Stimulated activated naive CD8-positive, alpha-beta T cell treated with anti-CD3 and anti-CD28 coated beads, Interleukin-15, Interleukin-2, amounts not matched to agents 100 ng/mL and 50 ng/mL, for 24 hours (primary cell): ENCODE measurements around the gene SMAD3.
A peak's percentile ranks its signal among the peaks of the same experiment; 100 is the strongest.
"Not testable (repeated sequence)": the region's sequence is repeated elsewhere in the genome, so short reads cannot be mapped to it uniquely, and the experiment has no call there.

Source experiments
- H3K27ac Mint-ChIP-seq: one replicate; pipeline ENCODE4 v1.8.0; 2021; ENCODE audit warnings: mild to moderate bottlenecking, mixed read lengths
- H3K27me3 Mint-ChIP-seq: one replicate; pipeline ENCODE4 v1.8.0; 2021; ENCODE audit warnings: mixed read lengths
- H3K36me3 Mint-ChIP-seq: one replicate; pipeline ENCODE4 v1.8.0; 2021; ENCODE audit warnings: low read depth, mixed read lengths
- H3K4me1 Mint-ChIP-seq: one replicate; pipeline ENCODE4 v1.8.0; 2021; ENCODE audit warnings: low read depth, mixed read lengths
- H3K4me3 Mint-ChIP-seq: one replicate; pipeline ENCODE4 v1.8.0; 2021; ENCODE audit warnings: mild to moderate bottlenecking, mixed read lengths
- H3K9me3 Mint-ChIP-seq: one replicate; pipeline ENCODE4 v1.8.0; 2021; ENCODE audit warnings: mixed read lengths

The SMAD3 gene

GRCh38 chr15:67028440-67028839 is 37.0 kb upstream of the SMAD3 start:
- H3K36me3 Mint-ChIP-seq, H3K4me3 Mint-ChIP-seq, H3K27ac Mint-ChIP-seq, H3K9me3 Mint-ChIP-seq, H3K27me3 Mint-ChIP-seq: not testable (repeated sequence)
- H3K4me1 Mint-ChIP-seq, result peaks cover 42% of the 10 kb centered on the region

DNA sequence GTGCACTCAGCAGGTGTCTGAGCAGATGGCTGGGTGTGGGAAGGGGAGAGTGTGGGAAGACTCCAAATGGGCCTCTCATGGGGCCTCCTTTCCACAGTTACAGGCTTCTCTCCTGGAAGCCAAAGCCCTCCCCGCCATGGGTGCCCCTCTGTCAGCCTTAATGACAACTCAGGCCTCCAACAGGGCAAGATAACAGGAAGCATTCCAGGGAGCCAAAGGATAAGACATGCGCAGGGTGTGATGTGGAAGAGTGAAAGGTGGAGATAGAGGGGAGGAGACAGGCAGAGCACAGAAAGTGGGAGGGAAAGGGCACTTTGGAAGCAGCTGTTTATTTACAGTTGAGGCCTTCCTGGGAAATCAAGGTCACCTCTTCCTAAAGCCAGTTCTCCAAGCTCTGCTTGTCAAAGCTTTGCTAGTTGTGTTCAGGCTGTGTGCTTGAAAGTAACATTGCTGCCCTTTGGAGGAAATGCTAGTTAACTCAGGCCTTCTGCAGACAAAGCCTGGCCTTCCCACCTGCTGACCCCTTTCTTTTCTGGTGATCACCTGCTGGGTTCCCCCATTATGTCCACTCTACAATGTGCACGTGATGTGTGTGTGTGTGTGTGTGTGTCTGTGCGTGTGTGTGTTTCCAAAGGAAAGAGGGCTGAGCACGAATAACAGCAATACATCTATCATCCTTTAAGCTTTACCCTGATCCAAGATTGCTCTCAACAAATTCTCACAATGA is 35.2 kb upstream of the SMAD3 start:
- Mint-ChIP-seq H3K27me3 (no peaks in the 10 kb centered on the region), H3K36me3 (no peaks in the 10 kb centered on the region), H3K27ac (no peak overlapping the region), H3K9me3 (no peaks in the 10 kb centered on the region), H3K4me3 (no peak overlapping the region), H3K4me1 (peaks cover 31% of the 10 kb centered on the region)

- H3K9me3 Mint-ChIP-seq, result no peaks in the 10 kb centered on the region
- H3K4me3 Mint-ChIP-seq, result no peak overlapping the region
- no peak overlapping the region for H3K27ac Mint-ChIP-seq
- H3K36me3 Mint-ChIP-seq, result no peaks in the 10 kb centered on the region
- H3K27me3 Mint-ChIP-seq, result no peaks in the 10 kb centered on the region
- peaks cover 25% of the 10 kb centered on the region for H3K4me1 Mint-ChIP-seq
Observed at GRCh38 chr15:67031331-67031730, 34.1 kb upstream of the SMAD3 start.

DNA sequence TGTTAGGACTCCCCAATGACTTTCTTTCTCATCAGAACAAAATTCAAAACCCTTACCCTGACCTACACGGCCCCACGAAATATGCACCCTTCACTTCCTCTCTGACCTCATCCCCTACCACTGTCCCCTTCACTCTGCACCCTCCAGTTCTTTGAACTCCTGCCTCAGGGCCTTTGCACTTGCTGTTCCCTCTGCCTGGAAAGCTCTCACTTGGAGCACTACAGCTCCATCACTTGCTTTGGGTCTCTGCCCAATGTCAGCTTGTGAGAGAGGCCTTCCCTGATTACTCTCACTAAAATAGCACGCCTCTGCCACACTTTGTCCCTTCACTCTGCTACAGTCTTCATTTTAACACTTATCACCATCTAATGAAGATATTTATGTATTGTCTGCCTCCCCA is 32.8 kb upstream of the SMAD3 start:
- Mint-ChIP-seq H3K27me3 (no peaks in the 10 kb centered on the region), H3K4me3 (no peak overlapping the region), H3K4me1 (peaks cover 19% of the 10 kb centered on the region), H3K9me3 (no peaks in the 10 kb centered on the region), H3K27ac (no peak overlapping the region), H3K36me3 (no peaks in the 10 kb centered on the region)

- Mint-ChIP-seq H3K4me3 (peak overlapping the region; percentile 68), H3K27ac (no peak overlapping the region), H3K27me3 (no peaks in the 10 kb centered on the region), H3K36me3 (no peaks in the 10 kb centered on the region), H3K9me3 (no peaks in the 10 kb centered on the region), H3K4me1 (peaks cover 15% of the 10 kb centered on the region)
Observed at GRCh38 chr15:67033012-67033411, 32.4 kb upstream of the SMAD3 start.

- H3K36me3 Mint-ChIP-seq, result no peaks in the 10 kb centered on the region
- H3K4me1 Mint-ChIP-seq, result peaks cover 9% of the 10 kb centered on the region
- H3K4me3 Mint-ChIP-seq, result peak overlapping the region; percentile 68
- no peak overlapping the region for H3K27ac Mint-ChIP-seq
- H3K27me3 Mint-ChIP-seq, result no peaks in the 10 kb centered on the region
- H3K9me3 Mint-ChIP-seq, result no peaks in the 10 kb centered on the region
Observed at GRCh38 chr15:67033571-67034044, 31.8 kb upstream of the SMAD3 start.

GRCh38 chr15:67035886-67036285 is 29.5 kb upstream of the SMAD3 start:
- Mint-ChIP-seq H3K4me3 (no peak overlapping the region), H3K4me1 (peaks cover 9% of the 10 kb centered on the region), H3K36me3 (no peaks in the 10 kb centered on the region), H3K9me3 (no peaks in the 10 kb centered on the region), H3K27ac (no peak overlapping the region), H3K27me3 (no peaks in the 10 kb centered on the region)

GRCh38 chr15:67036775-67037555 is 28.4 kb upstream of the SMAD3 start:
- no peak overlapping the region for H3K27ac Mint-ChIP-seq
- H3K27me3 Mint-ChIP-seq, result no peaks in the 10 kb centered on the region
- H3K4me3 Mint-ChIP-seq, result no peak overlapping the region
- no peaks in the 10 kb centered on the region for H3K9me3 Mint-ChIP-seq
- no peaks in the 10 kb centered on the region for H3K36me3 Mint-ChIP-seq
- peaks cover 16% of the 10 kb centered on the region for H3K4me1 Mint-ChIP-seq

GRCh38 chr15:67037694-67038093 is 27.7 kb upstream of the SMAD3 start:
- H3K4me3 Mint-ChIP-seq, result no peak overlapping the region
- no peak overlapping the region for H3K27ac Mint-ChIP-seq
- no peaks in the 10 kb centered on the region for H3K9me3 Mint-ChIP-seq
- no peaks in the 10 kb centered on the region for H3K27me3 Mint-ChIP-seq
- H3K4me1 Mint-ChIP-seq, result peaks cover 23% of the 10 kb centered on the region
- no peaks in the 10 kb centered on the region for H3K36me3 Mint-ChIP-seq

- H3K9me3 Mint-ChIP-seq, result no peaks in the 10 kb centered on the region
- H3K27me3 Mint-ChIP-seq, result no peaks in the 10 kb centered on the region
- no peaks in the 10 kb centered on the region for H3K36me3 Mint-ChIP-seq
- H3K27ac Mint-ChIP-seq, result no peak overlapping the region
- peaks cover 30% of the 10 kb centered on the region for H3K4me1 Mint-ChIP-seq
- H3K4me3 Mint-ChIP-seq, result peak overlapping the region; percentile 36
Observed at GRCh38 chr15:67038736-67039135, 26.7 kb upstream of the SMAD3 start.

DNA sequence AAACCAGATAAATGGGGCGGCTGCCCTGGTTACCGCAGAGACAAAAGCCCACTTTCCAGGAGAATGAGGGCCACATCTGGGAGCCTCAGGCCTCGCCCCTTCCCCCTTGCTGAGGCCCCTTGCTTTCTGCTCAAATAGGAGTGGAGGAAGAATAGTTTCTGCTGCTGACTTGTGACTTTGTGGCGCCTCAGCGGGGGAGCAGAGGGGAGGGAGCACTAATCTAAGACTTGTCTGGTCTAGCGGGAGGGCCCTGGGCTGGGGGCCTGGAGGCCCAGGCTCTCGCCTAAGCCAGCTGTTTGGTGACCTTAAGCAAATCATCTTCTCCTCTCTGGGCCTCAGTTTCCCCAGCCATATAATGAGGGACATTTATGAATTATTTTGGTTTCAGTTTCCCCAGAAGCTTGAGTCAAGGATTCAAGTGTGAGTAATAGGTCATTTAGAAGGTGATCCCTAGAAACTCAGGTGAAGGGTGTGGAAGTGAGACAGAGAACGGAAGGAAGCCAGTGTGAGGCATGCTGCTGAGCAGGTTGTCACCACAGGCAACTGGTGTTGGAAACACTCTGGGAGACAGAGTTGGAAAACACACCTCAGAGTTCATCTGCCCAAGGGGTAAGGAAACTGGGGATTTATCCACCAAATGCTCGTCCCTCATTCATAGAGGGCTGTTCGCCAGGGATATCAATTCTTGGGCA is 25.9 kb upstream of the SMAD3 start:
- H3K27me3 Mint-ChIP-seq, result no peaks in the 10 kb centered on the region
- no peaks in the 10 kb centered on the region for H3K36me3 Mint-ChIP-seq
- H3K4me1 Mint-ChIP-seq, result peaks cover 30% of the 10 kb centered on the region
- peak overlapping the region; percentile 9 for H3K27ac Mint-ChIP-seq
- H3K9me3 Mint-ChIP-seq, result no peaks in the 10 kb centered on the region
- H3K4me3 Mint-ChIP-seq, result peak overlapping the region; percentile 36

DNA sequence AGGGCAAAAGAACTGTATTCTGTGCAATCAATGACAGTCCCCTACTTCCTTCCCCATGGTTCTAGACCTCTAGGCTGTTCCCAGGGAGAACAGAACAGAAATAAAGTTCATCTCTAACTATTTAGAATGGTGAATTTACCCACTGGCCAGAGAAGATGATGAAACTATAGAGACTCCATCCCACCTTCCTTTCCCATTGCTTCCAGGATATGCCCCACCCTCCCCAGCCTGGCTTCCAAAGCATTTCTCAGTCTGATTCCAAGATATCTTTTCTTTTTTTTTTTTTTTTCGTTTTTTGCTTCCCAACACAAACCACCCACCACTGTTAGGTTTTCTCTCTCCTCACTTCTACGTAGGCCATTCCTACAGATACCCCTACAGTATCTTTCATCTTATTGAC is 25.1 kb upstream of the SMAD3 start:
- Mint-ChIP-seq H3K9me3 (no peaks in the 10 kb centered on the region), H3K4me1 (peaks cover 24% of the 10 kb centered on the region), H3K36me3 (no peaks in the 10 kb centered on the region), H3K27me3 (no peaks in the 10 kb centered on the region), H3K27ac (peak overlapping the region; percentile 9), H3K4me3 (no peak overlapping the region)

DNA sequence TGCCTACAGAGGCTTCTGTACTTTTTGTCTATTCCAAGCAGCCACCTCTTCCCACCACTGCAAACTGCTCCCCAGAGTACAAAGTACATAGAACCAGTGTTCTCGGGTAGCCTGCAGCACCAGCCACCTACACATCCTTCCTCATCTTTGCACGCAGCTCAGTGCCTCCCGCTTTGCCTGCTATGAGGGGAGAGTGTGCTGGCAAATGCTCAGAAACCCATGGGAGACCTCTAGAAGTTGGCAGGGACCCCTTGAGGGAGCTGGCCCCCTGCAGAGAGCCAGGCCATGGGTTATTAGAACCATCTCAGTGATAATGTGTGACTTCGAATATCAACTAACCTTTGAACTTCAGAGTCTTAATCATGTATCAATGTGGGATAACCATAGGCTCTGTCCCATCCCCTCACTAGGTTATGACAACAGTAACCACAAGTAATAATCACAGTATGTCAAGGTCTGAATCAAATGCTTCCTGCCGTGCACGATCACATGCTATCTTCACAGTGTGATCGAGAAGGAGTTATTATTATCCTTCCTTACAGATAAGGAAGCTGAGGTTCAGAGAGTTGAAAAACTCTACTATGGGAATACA is 22.8 kb upstream of the SMAD3 start:
- Mint-ChIP-seq H3K27me3 (no peaks in the 10 kb centered on the region), H3K4me3 (no peak overlapping the region), H3K4me1 (peaks cover 21% of the 10 kb centered on the region), H3K9me3 (no peaks in the 10 kb centered on the region), H3K27ac (no peak overlapping the region), H3K36me3 (no peaks in the 10 kb centered on the region)

DNA sequence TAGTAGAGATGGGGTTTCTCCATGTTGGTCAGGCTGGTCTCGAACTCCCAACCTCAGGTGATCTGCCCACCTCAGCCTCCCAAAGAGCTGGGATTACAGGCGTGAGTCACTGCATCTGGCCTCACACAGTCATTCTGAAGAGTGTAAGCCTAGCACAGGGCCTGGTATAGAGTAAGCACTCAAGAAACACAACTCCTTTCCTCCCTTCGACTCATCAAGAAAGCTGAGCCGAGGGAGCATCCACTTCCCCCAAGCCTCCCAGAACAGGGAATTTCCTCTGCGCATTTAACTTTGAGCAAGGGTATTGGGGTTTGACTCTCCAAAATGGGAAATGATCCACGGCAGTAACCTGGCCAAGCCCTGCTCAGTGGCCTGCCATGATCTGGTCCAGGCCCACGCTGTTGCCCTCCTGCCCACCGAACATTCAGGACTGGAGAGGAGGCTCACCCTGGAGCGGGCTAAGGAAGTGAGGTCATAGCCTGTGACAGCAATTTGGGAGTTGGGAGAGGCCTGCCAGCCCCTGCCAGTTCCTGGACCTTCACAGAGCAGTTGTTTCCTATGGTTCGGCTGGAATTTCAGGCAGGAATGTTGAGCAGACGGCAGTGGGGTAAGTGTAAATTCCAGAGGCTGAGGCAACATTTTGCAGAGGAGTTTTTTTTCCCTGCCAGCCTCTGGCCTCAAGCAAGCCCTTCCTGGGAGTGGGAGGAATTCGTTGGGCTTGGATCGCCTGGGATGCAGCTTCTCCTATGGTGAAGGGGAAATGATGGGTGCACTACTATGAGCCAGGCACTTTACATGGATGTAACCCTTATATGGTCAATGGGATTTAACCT is 21.2 kb upstream of the SMAD3 start:
- Mint-ChIP-seq H3K4me1 (peaks cover 21% of the 10 kb centered on the region), H3K36me3 (no peaks in the 10 kb centered on the region), H3K9me3 (no peaks in the 10 kb centered on the region), H3K4me3 (no peak overlapping the region), H3K27me3 (no peaks in the 10 kb centered on the region), H3K27ac (no peak overlapping the region)
